PC-3 (cell line): ENCODE data around the gene RPLP2. TPM values are rescaled to one million over a fixed set of nuclear protein-coding genes. Genes with fewer than 3 reads are reported as not detected.

Experiments used
- ATAC-seq: fragments of 200-7000 bp; cut with Tn5 transposase; 2 replicates; pipeline ENCODE4 v1.9.1; 2020; ENCODE audit warnings: mild to moderate bottlenecking, moderate library complexity
- BruUV-seq: library from RNA; stranded (reverse); fragments of 400-500 nt; replicated peaks from 2 replicates; lab custom pipeline; 2021; lab: Mats Ljungman, UMichigan
- CTCF ChIA-PET: fragments of 300-600 bp; sonication (Branson Sonifier 250); formaldehyde crosslinking; loops from one replicate; lab custom pipeline; 2022; ENCODE audit warnings: antibody characterized with exemption; lab: Charles Lee
- POLR2A ChIA-PET: fragments of 300-600 bp; sonication (Branson Sonifier 250); formaldehyde crosslinking; loops from one replicate; lab custom pipeline; 2022; ENCODE audit warnings: antibody characterized with exemption; ENCODE audit not compliant: unreplicated experiment; lab: Charles Lee
- DNase-seq: peaks from one replicate; pipeline ENCODE4 v3.0.0-alpha.2; 2015
- H2AFZ ChIP-seq: fragments of 300-600 bp; sonication (generic); 2 replicates; pipeline ENCODE4 v1.6.0; 2016; ENCODE audit warnings: antibody characterized with exemption, low read length
- H3F3A ChIP-seq: fragments of 300-600 bp; sonication (generic); one replicate; pipeline ENCODE4 v1.6.0; 2017; ENCODE audit warnings: antibody characterized with exemption, low read length, control low read depth, mild to moderate bottlenecking; ENCODE audit not compliant: unreplicated experiment
- H3K27ac ChIP-seq: fragments of 300-600 bp; sonication (generic); 2 replicates; pipeline ENCODE4 v1.5.1; 2016; ENCODE audit warnings: mild to moderate bottlenecking, low read length
- H3K27me3 ChIP-seq: fragments of 300-600 bp; sonication (generic); 2 replicates; pipeline ENCODE4 v1.6.1; 2016; ENCODE audit warnings: low read length, mixed read lengths
- H3K36me3 ChIP-seq: fragments of 300-600 bp; sonication (generic); 2 replicates; pipeline ENCODE4 v1.6.1; 2016; ENCODE audit warnings: low read depth, mixed run types, low read length, mixed read lengths
- H3K4me1 ChIP-seq: fragments of 300-600 bp; sonication (generic); 2 replicates; pipeline ENCODE4 v1.5.1; 2016; ENCODE audit warnings: low read length; ENCODE audit not compliant: insufficient read depth
- H3K4me2 ChIP-seq: fragments of 300-600 bp; sonication (generic); 2 replicates; pipeline ENCODE4 v1.6.0; 2016; ENCODE audit warnings: low read length
- H3K4me3 ChIP-seq: fragments of 300-600 bp; sonication (generic); 2 replicates; pipeline ENCODE4 v1.5.1; 2016; ENCODE audit warnings: mild to moderate bottlenecking, low read length, mixed read lengths
- H3K79me2 ChIP-seq: fragments of 300-600 bp; sonication (generic); 2 replicates; pipeline ENCODE4 v1.6.1; 2017; ENCODE audit warnings: low read length, mixed read lengths
- H3K9ac ChIP-seq: fragments of 300-600 bp; sonication (generic); 2 replicates; pipeline ENCODE4 v1.6.0; 2016; ENCODE audit warnings: mild to moderate bottlenecking, low read length
- H3K9me2 ChIP-seq: fragments of 300-600 bp; sonication (generic); replicated peaks from 2 replicates; pipeline ENCODE4 v1.6.1; 2016; ENCODE audit warnings: mixed run types, low read length, mixed read lengths
- H3K9me3 ChIP-seq: fragments of 300-600 bp; sonication (generic); 2 replicates; pipeline ENCODE4 v1.6.1; 2016; ENCODE audit warnings: low read length, mixed read lengths
- H4K20me1 ChIP-seq: fragments of 300-600 bp; sonication (generic); 2 replicates; pipeline ENCODE4 v1.6.1; 2016; ENCODE audit warnings: low read length, mixed read lengths
- EZH2 ChIP-seq: fragments of 300-600 bp; sonication (generic); IDR thresholded peaks from one replicate; pipeline ENCODE4 v1.6.1; 2017; ENCODE audit warnings: antibody characterized with exemption, mild to moderate bottlenecking, low read length; ENCODE audit not compliant: unreplicated experiment
- EZH2phosphoT487 ChIP-seq: fragments of 300-600 bp; sonication (generic); IDR thresholded peaks from 2 replicates; pipeline ENCODE4 v1.6.1; 2018; ENCODE audit warnings: mild to moderate bottlenecking, antibody characterized with exemption, low read length, borderline replicate concordance
- intact Hi-C: fragments of 100-400 bp; cut with micrococcal nuclease; formaldehyde crosslinking; loops from 2 replicates; pipeline ENCODE4 v1.9.0; 2023
- total RNA-seq: library from RNA; depleted of rRNA; stranded (reverse); fragments of >200 nt; gene quantifications from 2 replicates; pipeline ENCODE4 v1.2.3, GENCODE V29; 2014
- TF ChIP-seq, protein P1 (sequence below): fragments of 300-600 bp; sonication (generic); conservative IDR thresholded peaks from 2 replicates; pipeline ENCODE4 v1.5.1; 2017; ENCODE audit warnings: antibody characterized with exemption, low read depth, mild to moderate bottlenecking, low read length

RPLP2 gene
- total RNA-seq, 1 experiment from 2014 or later: 897 TPM

DNA sequence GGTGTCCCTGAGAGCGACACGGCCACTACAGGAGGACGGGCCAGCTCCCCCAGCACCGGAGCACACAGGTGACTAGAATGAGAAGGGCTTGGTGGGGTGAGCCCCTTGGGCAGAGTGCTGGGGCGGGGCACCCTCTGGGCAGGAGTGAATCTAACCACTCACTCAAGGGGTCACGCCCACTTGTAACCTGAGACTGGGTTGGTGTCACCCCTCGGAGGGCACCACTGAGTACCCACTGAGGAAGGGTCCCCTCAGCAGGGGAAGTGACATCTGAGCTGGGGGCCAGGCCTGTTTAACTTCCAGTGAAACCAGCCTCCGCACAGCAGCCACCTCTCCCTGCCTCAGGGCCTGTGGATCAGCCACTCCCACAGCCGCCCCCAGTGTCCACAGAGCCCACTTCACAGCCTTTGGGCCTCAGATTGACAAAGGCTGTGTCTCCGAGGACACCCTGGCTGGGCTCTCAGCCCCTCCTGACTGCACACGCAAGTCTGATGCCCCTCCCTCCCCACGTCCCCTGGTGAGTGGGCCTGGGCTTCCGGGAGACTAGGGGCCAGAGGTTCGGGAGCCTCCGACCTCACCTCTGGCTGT lies 38.1 kb upstream of the RPLP2 start:
- H3K27ac ChIP-seq: no peak overlapping the region
- BruUV-seq: no TSS peak
- no peaks in the 10 kb centered on the region for H3F3A ChIP-seq
- ChIA-PET POLR2A (no interaction called here), CTCF (no interaction called here)
- TF ChIP-seq EZH2phosphoT487: no peak
- no peak for TF ChIP-seq EZH2
- TF ChIP-seq, protein P1, sequence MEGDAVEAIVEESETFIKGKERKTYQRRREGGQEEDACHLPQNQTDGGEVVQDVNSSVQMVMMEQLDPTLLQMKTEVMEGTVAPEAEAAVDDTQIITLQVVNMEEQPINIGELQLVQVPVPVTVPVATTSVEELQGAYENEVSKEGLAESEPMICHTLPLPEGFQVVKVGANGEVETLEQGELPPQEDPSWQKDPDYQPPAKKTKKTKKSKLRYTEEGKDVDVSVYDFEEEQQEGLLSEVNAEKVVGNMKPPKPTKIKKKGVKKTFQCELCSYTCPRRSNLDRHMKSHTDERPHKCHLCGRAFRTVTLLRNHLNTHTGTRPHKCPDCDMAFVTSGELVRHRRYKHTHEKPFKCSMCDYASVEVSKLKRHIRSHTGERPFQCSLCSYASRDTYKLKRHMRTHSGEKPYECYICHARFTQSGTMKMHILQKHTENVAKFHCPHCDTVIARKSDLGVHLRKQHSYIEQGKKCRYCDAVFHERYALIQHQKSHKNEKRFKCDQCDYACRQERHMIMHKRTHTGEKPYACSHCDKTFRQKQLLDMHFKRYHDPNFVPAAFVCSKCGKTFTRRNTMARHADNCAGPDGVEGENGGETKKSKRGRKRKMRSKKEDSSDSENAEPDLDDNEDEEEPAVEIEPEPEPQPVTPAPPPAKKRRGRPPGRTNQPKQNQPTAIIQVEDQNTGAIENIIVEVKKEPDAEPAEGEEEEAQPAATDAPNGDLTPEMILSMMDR: no peak
- intact Hi-C loops: no loop called here
- H3K4me3 ChIP-seq: no peak overlapping the region
- no peak for ATAC-seq
- peaks cover 17% of the 10 kb centered on the region for H3K4me1 ChIP-seq
- peaks cover 57% of the 10 kb centered on the region for H3K79me2 ChIP-seq
- H3K9ac ChIP-seq: no peak overlapping the region
- H3K4me2 ChIP-seq: no peak overlapping the region
- H3K36me3 ChIP-seq: peaks cover 34% of the 10 kb centered on the region; the same call in 1 of the 2 replicates
- no peaks in the 10 kb centered on the region for H3K9me3 ChIP-seq
- no peaks in the 10 kb centered on the region for H3K9me2 ChIP-seq
- DNase-seq: no peak
- H3K27me3 ChIP-seq: no peaks in the 10 kb centered on the region
- H2AFZ ChIP-seq: no peak overlapping the region
- peaks cover 26% of the 10 kb centered on the region for H4K20me1 ChIP-seq

DNA sequence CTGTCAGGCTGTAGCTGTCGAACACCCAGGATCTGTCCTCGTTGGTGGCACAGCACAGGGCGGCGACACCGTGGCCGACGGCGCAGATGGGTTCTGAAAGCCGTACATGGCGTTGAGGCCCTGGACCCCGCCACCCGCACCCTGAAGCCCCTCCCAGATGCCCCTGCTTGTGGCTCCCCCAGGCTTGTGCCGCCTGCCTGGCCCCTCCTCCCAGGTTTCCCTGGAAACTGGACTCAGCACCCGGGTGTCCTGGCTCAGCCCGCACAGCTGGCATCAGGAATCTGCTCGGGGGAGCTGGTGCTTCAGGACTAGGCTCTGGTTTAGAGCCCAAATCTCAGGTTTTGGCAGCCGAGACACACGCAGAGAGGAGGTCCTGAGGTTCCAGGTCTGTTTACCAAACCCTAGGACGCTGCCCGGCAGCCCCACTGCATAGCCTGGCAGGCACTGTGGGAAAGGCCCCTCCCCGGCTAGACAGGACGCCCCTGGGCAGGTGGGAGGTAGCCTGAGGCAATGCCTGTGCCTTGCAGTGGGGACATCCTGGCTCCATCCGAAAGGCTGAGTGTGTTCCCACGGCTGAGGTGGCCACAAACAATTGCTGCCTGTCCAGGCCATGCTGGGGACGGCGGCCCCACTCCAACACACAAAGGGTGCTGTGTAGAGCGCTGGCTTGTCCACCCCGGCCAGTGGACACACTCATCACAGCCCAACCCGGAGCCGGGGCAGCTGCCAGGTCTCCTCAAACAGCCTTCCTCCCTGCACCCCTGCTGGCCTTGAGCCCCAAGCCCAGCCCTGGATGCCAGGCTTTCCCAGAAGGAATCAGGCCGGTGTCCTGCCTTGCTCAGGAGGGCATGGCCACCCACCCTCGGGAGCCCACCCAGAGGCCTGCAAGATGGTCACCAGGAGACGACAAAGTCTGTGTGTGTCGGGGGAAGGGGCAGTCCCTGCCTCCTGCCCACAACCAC lies 37.1 kb upstream of the RPLP2 start:
- no TSS peak for BruUV-seq
- Histone ChIP-seq H3K27me3 (no peaks in the 10 kb centered on the region), H3K4me1 (peaks cover 17% of the 10 kb centered on the region), H3K79me2 (peaks cover 62% of the 10 kb centered on the region), H3F3A (no peaks in the 10 kb centered on the region), H3K36me3 (peaks cover 25% of the 10 kb centered on the region; the same call in 1 of the 2 replicates), H3K27ac (no peak overlapping the region), H3K4me2 (no peak overlapping the region), H3K9me2 (no peaks in the 10 kb centered on the region), H4K20me1 (peaks cover 26% of the 10 kb centered on the region), H3K9ac (no peak overlapping the region), H2AFZ (no peak overlapping the region), H3K9me3 (no peaks in the 10 kb centered on the region), H3K4me3 (no peak overlapping the region)
- POLR2A ChIA-PET: no interaction called here
- intact Hi-C loops: no loop called here
- TF ChIP-seq, protein P1: no peak
- TF ChIP-seq EZH2 (no peak), EZH2phosphoT487 (no peak)
- CTCF ChIA-PET: no interaction called here
- ATAC-seq: no peak
- DNase-seq: no peak
